Skeletal muscle cell (primary cell): ENCODE data around the gene PRKACB.
"Not testable (repeated sequence)": the region's sequence is repeated elsewhere in the genome, so short reads cannot be mapped to it uniquely, and the experiment has no call there.

Experiments used
- DNase-seq: peaks from one replicate; pipeline ENCODE4 v3.0.0-alpha.2; 2010; ENCODE audit warnings: low read depth
- H3K4me3 ChIP-seq: 2 replicates; pipeline ENCODE4 v1.5.1; 2011; ENCODE audit warnings: low read depth, mild to moderate bottlenecking, control low read depth, low read length, moderate library complexity

PRKACB gene

GRCh38 chr1:84143796-84144565, at the start of gene PRKACB:
Gene PRKACB, plus strand, starts transcription at chr1:84144271. Its CDS starts 91 bp downstream, at chr1:84144362.
- no peak within 1 kb of the TSS for H3K4me3 ChIP-seq
- DNase-seq = no peak

DNA sequence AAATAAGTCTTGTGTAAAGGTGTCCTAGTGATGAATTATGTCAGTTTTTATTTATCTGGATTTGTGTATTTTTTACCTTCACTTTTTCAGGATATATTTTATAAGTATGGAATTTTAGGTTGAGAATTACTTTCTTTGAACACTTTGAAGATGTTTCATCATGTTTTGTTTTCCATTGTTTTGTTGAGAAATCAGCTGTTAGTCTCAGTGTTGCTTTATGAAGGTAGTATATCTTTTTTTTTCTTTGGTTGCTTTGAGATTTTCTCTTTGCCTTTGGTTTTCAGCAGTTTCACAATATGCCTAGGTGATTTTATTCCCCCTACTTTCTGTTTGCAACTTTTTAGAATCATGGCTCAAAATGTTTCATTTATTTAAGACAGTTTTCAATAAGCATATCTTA, 48.8 kb upstream of the PRKACB start:
- no peak overlapping the region for H3K4me3 ChIP-seq
- DNase-seq = no peak

DNA sequence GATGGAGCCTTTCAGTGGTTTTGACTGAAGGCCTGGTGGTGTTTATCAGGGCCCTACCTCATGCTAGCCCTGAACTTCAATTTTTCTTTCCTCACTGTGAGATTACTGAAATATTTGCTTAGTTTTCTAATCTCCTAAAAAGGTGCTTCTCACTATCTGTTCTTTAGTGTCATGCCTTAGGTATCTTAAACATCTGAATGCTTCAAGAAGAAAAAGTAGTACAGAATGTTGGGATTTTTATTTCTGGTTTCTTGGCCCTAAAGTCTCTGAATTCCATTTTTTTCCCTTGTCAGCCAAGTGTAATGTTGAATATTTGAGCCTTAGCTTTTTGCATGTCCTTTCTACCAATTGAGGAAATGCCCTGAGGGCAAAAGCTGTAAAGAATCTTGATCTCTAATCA, 47.9 kb upstream of the PRKACB start:
- no peak overlapping the region for H3K4me3 ChIP-seq
- no peak for DNase-seq

DNA sequence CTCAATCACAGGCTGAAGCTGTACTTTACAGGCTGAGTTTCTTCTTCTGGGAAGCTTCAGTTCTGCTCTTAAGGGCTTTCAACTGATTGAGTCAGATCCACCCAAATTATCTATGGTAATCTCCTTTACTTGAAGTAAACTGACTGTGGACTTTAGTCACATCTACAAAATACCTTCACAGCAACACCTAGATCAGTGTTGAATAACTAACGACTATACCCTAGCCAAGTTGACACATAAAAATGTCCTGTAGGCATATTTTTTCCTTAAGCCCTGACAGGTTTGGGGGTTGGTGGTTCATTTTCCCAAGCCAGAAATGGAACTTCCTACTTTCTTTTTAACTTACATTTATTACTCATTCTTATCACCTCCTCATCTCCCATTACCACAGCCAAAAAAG, 42.9 kb upstream of the PRKACB start:
- H3K4me3 ChIP-seq = no peak overlapping the region
- DNase-seq = no peak

DNA sequence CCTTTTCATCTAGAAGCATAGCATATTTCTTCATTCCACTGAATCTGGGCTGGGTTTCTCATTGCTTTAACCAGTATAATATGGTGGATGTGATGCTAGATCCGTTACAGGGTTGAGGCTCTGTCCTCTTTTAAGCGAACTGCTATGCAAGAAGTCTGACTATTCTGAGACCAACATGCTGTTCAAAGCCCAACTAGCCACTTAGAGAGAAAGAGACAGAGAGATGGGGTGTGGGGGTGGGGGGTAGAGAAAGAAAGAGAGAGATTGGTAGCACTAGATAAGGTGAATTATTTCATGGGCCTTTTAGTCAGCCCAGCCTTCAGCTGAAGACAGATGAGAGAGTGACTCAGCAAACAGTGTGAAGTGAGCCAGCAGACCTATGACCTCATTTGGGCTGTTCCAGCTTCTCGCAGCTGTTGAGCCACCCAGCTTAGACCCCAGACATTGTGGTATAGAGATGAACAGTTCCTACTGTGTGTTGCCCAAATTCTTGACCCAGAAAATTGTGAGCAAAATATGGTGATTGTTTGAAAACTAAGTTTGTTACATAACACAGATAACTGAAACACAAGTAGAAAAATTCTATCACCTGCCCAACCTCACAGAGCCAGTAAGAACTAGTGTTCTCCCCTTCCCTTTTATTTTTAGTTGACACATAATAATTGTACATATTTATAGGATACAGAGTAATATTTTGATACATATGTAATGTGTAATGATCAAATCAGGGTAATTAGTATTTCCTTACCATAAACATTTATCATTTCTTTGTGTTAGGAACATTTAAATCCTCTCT, 40.7 kb upstream of the PRKACB start:
- DNase-seq = peak; percentile 84

GRCh38 chr1:84107538-84107937, 36.5 kb upstream of the PRKACB start:
- not testable (repeated sequence) for H3K4me3 ChIP-seq
- peak; percentile 45 for DNase-seq

More for the DNA sequence above, 40.7 kb upstream of the PRKACB start:
- H3K4me3 ChIP-seq = no peak overlapping the region

GRCh38 chr1:84107955-84108354, 36.1 kb upstream of the PRKACB start:
- no peak for DNase-seq
- no peak overlapping the region for H3K4me3 ChIP-seq

GRCh38 chr1:84108900-84109578, 35.0 kb upstream of the PRKACB start:
- H3K4me3 ChIP-seq = no peak overlapping the region

DNA sequence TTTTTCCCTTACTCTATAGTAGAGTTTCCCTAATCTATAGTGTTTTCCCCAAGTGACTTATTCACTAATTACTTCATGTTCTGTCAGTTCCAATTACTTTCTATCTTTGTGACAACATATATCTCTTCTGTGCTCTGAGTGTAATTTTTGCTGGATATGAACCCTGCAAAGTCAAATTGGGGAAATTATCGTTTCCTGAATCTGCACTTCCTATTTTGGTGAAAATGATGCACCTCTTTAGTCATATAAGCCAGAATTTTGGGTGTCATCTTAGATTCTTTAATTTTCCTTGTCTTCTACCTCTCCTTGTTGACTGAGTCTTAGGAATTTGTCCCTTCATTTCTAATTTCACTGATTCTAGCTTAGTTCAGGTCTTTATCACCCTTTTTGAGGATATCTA, 33.4 kb upstream of the PRKACB start:
- no peak for DNase-seq
- H3K4me3 ChIP-seq = no peak overlapping the region

More at GRCh38 chr1:84108900-84109578, 35.0 kb upstream of the PRKACB start:
- no peak for DNase-seq

GRCh38 chr1:84116558-84116957, 27.5 kb upstream of the PRKACB start:
- H3K4me3 ChIP-seq = no peak overlapping the region
- no peak for DNase-seq

- peak; percentile 40 for DNase-seq
- H3K4me3 ChIP-seq = no peak overlapping the region
These were observed 26.2 kb upstream of the PRKACB start for GRCh38 chr1:84117868-84118267.

- no peak overlapping the region for H3K4me3 ChIP-seq
- DNase-seq = no peak
These were observed 22.7 kb upstream of the PRKACB start for GRCh38 chr1:84121360-84121759.

DNA sequence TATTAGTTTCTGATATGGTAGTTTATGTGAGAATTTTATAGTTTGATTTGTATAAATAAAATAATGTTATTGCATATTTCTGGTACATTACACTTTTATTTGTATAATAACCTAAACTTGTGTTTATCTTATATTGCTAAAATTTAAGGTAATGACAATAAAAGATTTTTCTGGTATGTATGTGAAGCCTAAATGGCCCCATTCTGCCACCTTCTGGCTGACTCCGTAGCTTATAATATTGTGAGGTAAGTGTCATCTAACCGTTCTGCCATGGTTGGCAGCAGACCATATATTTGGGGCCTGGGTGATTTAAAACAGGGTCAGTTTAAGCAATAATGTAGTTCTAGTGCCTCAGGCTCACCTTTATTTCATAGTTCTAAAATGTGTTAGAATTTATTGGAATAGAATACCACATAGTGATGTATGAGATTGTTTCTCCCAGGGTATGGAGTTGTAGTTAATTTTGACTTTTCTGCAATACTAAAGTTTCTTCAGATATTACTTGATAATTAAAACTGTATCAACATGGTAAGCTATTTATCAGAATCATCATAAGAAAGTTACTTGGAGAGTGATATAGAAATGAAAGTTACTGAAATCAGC, 21.2 kb upstream of the PRKACB start:
- DNase-seq = no peak
- no peak overlapping the region for H3K4me3 ChIP-seq

GRCh38 chr1:84133479-84133878, 10.6 kb upstream of the PRKACB start:
- H3K4me3 ChIP-seq = no peak overlapping the region
- DNase-seq = no peak

GRCh38 chr1:84135341-84135740, 8.7 kb upstream of the PRKACB start:
- H3K4me3 ChIP-seq = no peak overlapping the region
- no peak for DNase-seq

DNA sequence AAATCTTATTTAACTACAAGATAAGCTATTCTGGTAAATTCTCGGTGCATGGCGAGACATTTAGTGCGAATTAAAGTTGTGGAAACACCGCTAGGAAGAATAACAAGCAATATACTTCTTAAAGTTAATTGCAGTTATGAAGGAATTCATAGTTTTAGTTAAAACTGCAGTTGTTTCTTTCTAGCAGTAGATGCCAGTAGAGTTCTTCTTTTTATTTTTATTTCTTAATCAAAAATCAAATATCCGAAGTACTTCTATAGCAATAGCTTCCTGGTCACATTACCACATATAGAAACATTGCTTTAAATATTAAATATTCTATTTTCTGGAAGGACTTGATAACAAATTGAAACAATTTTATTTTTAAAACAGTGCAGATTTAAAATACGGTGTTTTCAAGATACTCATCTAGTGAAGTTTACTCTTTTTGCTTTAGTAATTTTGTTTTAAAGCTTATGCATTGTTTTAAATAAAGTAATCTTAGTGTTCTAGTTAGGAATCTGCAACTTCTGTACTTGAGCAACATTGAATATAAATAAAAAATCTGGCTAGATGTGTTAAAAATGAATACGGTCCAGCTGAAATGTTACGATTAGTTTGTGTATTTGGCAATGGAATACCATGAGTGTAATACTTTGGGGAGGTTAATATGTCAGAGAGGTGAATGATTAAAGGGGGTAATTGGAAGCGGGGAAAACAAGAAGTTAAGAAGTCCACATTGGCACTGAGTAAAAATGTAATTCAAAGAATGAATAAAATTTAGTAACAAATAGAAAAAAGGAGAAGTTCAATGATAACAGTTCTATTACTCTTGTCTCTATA, 2.7 kb upstream of the PRKACB start:
- no peak for DNase-seq
- no peak overlapping the region for H3K4me3 ChIP-seq

DNA sequence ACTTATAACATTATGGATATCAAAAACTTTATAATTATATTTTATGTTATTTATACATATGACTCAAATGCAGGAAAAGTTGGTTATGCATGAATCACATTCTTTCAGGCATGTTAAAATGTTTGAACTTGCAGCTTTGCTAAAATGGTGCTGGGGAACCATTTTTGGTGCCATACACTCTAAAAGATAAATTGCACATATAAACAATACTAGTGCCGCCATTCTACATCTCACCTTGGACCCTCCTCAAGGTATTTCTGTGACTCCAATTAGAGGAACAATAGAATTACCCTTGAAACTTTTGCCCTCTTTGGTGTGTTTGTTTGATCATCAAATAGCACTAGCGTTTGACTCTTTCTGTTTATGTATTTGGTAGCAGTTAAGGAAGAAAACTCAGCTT, 997 bp downstream of the PRKACB start:
- no peak overlapping the region for H3K4me3 ChIP-seq
- DNase-seq = no peak

DNA sequence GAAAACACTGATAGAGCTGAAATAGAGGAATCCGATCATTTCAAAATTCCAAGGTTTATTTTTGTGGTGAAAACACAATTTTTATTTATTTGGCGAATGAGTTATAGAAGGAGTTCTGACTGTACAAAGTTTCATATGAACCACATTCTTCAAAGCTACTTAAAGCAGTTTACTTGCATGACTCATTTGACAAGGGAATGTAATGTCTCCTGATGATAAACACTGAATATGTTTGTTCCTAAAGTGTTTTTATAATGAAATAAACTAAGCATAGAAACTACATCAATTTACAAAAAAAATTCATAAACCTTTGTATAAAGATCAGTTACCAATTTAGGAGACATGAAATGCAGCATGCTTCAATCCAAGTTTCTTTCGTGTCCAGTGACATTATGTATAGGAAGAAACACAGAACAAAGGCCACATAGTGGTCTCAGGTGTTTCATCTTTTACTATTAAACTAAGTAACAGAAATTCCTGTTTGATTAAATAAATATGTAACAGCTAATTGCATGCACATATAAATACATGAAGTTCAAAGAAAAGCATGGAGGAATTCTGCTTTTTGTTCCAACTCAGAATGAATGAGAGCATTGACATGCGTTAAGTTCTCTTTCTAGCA, 2.5 kb downstream of the PRKACB start:
- peak; percentile 22 for DNase-seq
- no peak overlapping the region for H3K4me3 ChIP-seq

- H3K4me3 ChIP-seq = no peak overlapping the region
- no peak for DNase-seq
These were observed 4.7 kb downstream of the PRKACB start for GRCh38 chr1:84148758-84149157.
